Heart right ventricle (tissue), 16 donors: ENCODE measurements around the gene CYSRT1. TPM values are rescaled to one million over a fixed set of nuclear protein-coding genes. Genes with fewer than 3 reads are reported as not detected.
A peak's percentile ranks its signal among the peaks of the same experiment; 100 is the strongest.

Source experiments
- ATAC-seq, 8 donors: fragments of 200-7000 bp; cut with Tn5 transposase; one replicate each; pipeline ENCODE4 v1.9.1; 2020; ENCODE audit warnings: mild to moderate bottlenecking in 8 of 8, moderate library complexity in 8 of 8, moderate number of reproducible peaks in 1 of 8
- DNase-seq, 2 donors: peaks; one replicate each; pipeline ENCODE4 v3.0.0-alpha.2; 2020
- H3K27ac ChIP-seq, 10 donors: fragments of 200-600 bp; sonication (generic) in 2 of 10; one replicate each; pipeline versions ENCODE4 v1.5.0 to v1.8.0; 2020 to 2022; ENCODE audit warnings: mild to moderate bottlenecking in 3 of 10
- H3K27me3 ChIP-seq, 7 donors: fragments of 200-600 bp; one replicate each; pipeline ENCODE4 v1.8.0; 2021 to 2022; ENCODE audit warnings: mild to moderate bottlenecking in 2 of 7
- H3K36me3 ChIP-seq, 9 donors: fragments of 200-600 bp; sonication (generic) in 1 of 9; one replicate each; pipeline versions ENCODE4 v1.5.0 to v1.8.0; 2020 to 2022; ENCODE audit warnings: mild to moderate bottlenecking in 2 of 9
- H3K4me1 ChIP-seq, 9 donors: fragments of 200-600 bp; sonication (generic) in 1 of 9; one replicate each; pipeline versions ENCODE4 v1.5.0 to v1.8.0; 2020 to 2022; ENCODE audit warnings: mild to moderate bottlenecking in 4 of 9
- H3K4me3 ChIP-seq, 10 donors: fragments of 200-600 bp; sonication (generic) in 2 of 10; one replicate each; pipeline versions ENCODE4 v1.5.0 to v1.8.0; 2020 to 2022; ENCODE audit warnings: mild to moderate bottlenecking in 7 of 10, moderate library complexity in 2 of 10
- H3K9me3 ChIP-seq, 11 donors: fragments of 200-600 bp in 10 of 11; sonication (generic) in 2 of 11; one replicate each; pipeline versions ENCODE4 v1.5.0 to v1.8.0; 2013 to 2022; ENCODE audit warnings: mild to moderate bottlenecking in 2 of 11, control low read depth in 1 of 11, moderate library complexity in 1 of 11
- WGBS, 2 donors: extraction: QIAGEN DNeasy Blood & Tissue Kit; methylation state at CpG; one replicate each; pipeline ENCODE4 v1.1.7; 2013; ENCODE audit warnings: inconsistent platforms in 1 of 2; 5-methylcytosine and 5-hydroxymethylcytosine counted together
- intact Hi-C, 10 donors: fragments of 100-400 bp; cut with DNase I; formaldehyde crosslinking; loops; one replicate each; pipeline versions ENCODE4 v1.11.1 to v1.14.2; 2022
- polyA plus RNA-seq, 2 donors: library from polyadenylated mRNA; stranded (reverse); fragments of 200-250 nt; gene quantifications; one replicate each; pipeline ENCODE4 v1.2.3, GENCODE V29; 2013
- total RNA-seq, 10 donors: library from RNA; stranded (reverse); fragmentation: NEBNext Ultra II Directional in 3 of 10; extraction: Animal tissue kit (Norgen Biotek cat#: 25700) in 3 of 10; gene quantifications; one replicate each; pipeline versions ENCODE4 v1.2.1 to v1.2.4, GENCODE V29; 2021 to 2023
- TF ChIP-seq, protein P1 (sequence below), 9 donors: fragments of 200-600 bp; sonication (generic) in 2 of 9; IDR thresholded peaks; one replicate each; pipeline versions ENCODE4 v1.5.0 to v1.8.0; 2021 to 2022; ENCODE audit warnings: antibody characterized with exemption in 9 of 9, mild to moderate bottlenecking in 5 of 9, moderate library complexity in 1 of 9
- donor health status: Arrhythmogenic right ventricular cardiomyopathy.
- donor health status: ischemic (EF 13 %, LVEDD 7.1; RV severe dilation, severe dysfunction).
- donor health status: healthy with polysubstance abuse.
- donor health status: DM: no; HTN: yes; CAD: no.
- donor health status: DM: no; HTN: no; CAD: no.
- donor health status: ischemic (EF 25% LVEDD 6.9; RV normal size, moderate dysfunction).
- donor health status: ischemic (EF 25% LVEDD 5.7; RV mildly dilated, moderate dysfunction).
- donor health status: healthy.
- donor health status: DM: yes; HTN: yes; CAD: no.
- donor health status: Ischemic cardiomyopathy.
- donor health status: ischemic (EF 35%, LVEDD 5.7; RV mildly dilated, moderate dysfunction).
- donor health status: nonischemic (EF 11% LVEDD 7.7; RV severe dilation, severe dysfunction).
- donor health status: DM: yes; HTN: yes; CAD: no.
- donor health status: PGD.
- donor health status: ischemic (EF 29% LVEDD 5.4; RV normal size, mild dysfunction).
- donor health status: nonischemic (EF 23%, LVEDD 6.1; RV moderate dilation, normal function).

The CYSRT1 gene
- total and polyA plus RNA-seq, 12 donors, result 0.19 to 0.71 (median 0.37) TPM; not detected in 4

DNA sequence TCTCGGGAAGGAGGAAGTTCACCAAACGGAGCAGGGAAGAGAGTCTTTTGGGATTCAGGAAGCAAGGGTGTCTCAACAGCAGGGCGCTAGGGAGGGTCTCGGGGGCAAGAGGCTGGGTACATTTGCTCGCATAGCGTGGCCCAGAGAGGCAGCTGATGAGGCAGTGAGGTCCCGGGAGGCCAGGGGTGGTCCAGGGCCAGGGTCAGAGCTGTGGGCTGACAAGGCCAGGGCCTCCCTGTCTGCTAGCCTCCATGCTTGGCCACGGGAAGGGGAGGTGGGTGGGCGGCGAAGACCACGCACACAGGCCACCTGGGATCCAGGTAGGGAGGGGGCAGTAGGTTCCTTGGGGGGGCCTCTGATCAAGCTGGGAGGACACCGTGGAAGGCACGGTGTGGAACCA, 13.4 kb upstream of the CYSRT1 start:
- Histone ChIP-seq H3K27me3 (no peaks in the 10 kb centered on the region), H3K4me1 (peaks cover 0 to 10% (median 6%) of the 10 kb centered on the region in 9 donors), H3K27ac (no peak overlapping the region), H3K36me3 (peaks cover 0 to 50% (median 0%) of the 10 kb centered on the region in 9 donors), H3K4me3 (no peak overlapping the region), H3K9me3 (no peaks in the 10 kb centered on the region)
- intact Hi-C loops, result no loop called here
- ATAC-seq (no peak), DNase-seq (no peak)
- TF ChIP-seq, protein P1, sequence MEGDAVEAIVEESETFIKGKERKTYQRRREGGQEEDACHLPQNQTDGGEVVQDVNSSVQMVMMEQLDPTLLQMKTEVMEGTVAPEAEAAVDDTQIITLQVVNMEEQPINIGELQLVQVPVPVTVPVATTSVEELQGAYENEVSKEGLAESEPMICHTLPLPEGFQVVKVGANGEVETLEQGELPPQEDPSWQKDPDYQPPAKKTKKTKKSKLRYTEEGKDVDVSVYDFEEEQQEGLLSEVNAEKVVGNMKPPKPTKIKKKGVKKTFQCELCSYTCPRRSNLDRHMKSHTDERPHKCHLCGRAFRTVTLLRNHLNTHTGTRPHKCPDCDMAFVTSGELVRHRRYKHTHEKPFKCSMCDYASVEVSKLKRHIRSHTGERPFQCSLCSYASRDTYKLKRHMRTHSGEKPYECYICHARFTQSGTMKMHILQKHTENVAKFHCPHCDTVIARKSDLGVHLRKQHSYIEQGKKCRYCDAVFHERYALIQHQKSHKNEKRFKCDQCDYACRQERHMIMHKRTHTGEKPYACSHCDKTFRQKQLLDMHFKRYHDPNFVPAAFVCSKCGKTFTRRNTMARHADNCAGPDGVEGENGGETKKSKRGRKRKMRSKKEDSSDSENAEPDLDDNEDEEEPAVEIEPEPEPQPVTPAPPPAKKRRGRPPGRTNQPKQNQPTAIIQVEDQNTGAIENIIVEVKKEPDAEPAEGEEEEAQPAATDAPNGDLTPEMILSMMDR (IDR thresholded peaks at IDR 0.05), result no peak
- WGBS, 2 donors, result 78 to 85% methylated on average over 13 of the region's 13 CpGs

- 83 to 84% methylated on average over 21 of the region's 21 CpGs for WGBS, 2 donors
Observed at GRCh38 chr9:137212520-137212919, 12.5 kb upstream of the CYSRT1 start.

GRCh38 chr9:137213160-137214060, 11.6 kb upstream of the CYSRT1 start:
- Histone ChIP-seq H3K27me3 (no peaks in the 10 kb centered on the region), H3K27ac (no peak overlapping the region), H3K36me3 (peaks cover 0 to 52% (median 0%) of the 10 kb centered on the region in 9 donors), H3K9me3 (no peaks in the 10 kb centered on the region), H3K4me1 (peaks cover 4 to 17% (median 12%) of the 10 kb centered on the region in 9 donors), H3K4me3 (no peak overlapping the region)
- DNase-seq, result no peak
- WGBS, 2 donors, result 91% methylated on average over 49 of the region's 49 CpGs
- intact Hi-C loops, result no loop called here
- ATAC-seq, result no peak
- TF ChIP-seq, protein P1 (IDR thresholded peaks at IDR 0.05), result peak in 1 of 9 donors; percentile 5

More at GRCh38 chr9:137212520-137212919, 12.5 kb upstream of the CYSRT1 start:
- TF ChIP-seq, protein P1 (IDR thresholded peaks at IDR 0.05), result no peak
- peaks cover 0 to 52% (median 0%) of the 10 kb centered on the region in 9 donors for H3K36me3 ChIP-seq
- intact Hi-C loops, result no loop called here
- DNase-seq, result no peak
- H3K9me3 ChIP-seq, result no peaks in the 10 kb centered on the region
- H3K27me3 ChIP-seq, result no peaks in the 10 kb centered on the region
- H3K4me3 ChIP-seq, result no peak overlapping the region
- H3K4me1 ChIP-seq, result peaks cover 0 to 9% (median 5%) of the 10 kb centered on the region in 9 donors
- no peak for ATAC-seq
- no peak overlapping the region for H3K27ac ChIP-seq

GRCh38 chr9:137214620-137215019, 10.4 kb upstream of the CYSRT1 start:
- ATAC-seq (no peak), DNase-seq (no peak)
- Histone ChIP-seq H3K9me3 (no peaks in the 10 kb centered on the region), H3K4me3 (no peak overlapping the region), H3K27ac (no peak overlapping the region), H3K4me1 (peaks cover 10 to 28% (median 19%) of the 10 kb centered on the region in 9 donors), H3K27me3 (no peaks in the 10 kb centered on the region), H3K36me3 (peaks cover 0 to 41% (median 0%) of the 10 kb centered on the region in 9 donors)
- intact Hi-C loops, result no loop called here
- TF ChIP-seq, protein P1 (IDR thresholded peaks at IDR 0.05), result no peak
- WGBS, 2 donors, result 94% methylated on average over 18 to 19 of the region's 19 CpGs
